ENCODE results near the gene CWC25. TPM values are rescaled to one million over a fixed set of nuclear protein-coding genes. Genes with fewer than 3 reads are reported as not detected.

CWC25 gene
- total and polyA plus RNA-seq, 9 of the 15 experiments (the other 6 are each of a cell fraction or from before 2014, with no cell fraction given): 16.5 to 27.4 (median 23.0) TPM

- TF ChIP-seq, protein P1, sequence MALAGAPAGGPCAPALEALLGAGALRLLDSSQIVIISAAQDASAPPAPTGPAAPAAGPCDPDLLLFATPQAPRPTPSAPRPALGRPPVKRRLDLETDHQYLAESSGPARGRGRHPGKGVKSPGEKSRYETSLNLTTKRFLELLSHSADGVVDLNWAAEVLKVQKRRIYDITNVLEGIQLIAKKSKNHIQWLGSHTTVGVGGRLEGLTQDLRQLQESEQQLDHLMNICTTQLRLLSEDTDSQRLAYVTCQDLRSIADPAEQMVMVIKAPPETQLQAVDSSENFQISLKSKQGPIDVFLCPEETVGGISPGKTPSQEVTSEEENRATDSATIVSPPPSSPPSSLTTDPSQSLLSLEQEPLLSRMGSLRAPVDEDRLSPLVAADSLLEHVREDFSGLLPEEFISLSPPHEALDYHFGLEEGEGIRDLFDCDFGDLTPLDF (CRISPR knock-in tag; IDR thresholded peaks at IDR 0.05): peak; percentile 80
- TF ChIP-seq USF2 (CRISPR knock-in tag; IDR thresholded peaks at IDR 0.05) (peak; percentile 81), ESRRA (IDR thresholded peaks at IDR 0.05; ENCODE audit: borderline replicate concordance, low read depth) (peak; percentile 61; the same call in 1 of the 2 replicates), TARDBP (IDR thresholded peaks at IDR 0.05) (0 out of 2 replicates have a peak, but pooled peaks have one; percentile 31)
- TF ChIP-seq, protein P2, sequence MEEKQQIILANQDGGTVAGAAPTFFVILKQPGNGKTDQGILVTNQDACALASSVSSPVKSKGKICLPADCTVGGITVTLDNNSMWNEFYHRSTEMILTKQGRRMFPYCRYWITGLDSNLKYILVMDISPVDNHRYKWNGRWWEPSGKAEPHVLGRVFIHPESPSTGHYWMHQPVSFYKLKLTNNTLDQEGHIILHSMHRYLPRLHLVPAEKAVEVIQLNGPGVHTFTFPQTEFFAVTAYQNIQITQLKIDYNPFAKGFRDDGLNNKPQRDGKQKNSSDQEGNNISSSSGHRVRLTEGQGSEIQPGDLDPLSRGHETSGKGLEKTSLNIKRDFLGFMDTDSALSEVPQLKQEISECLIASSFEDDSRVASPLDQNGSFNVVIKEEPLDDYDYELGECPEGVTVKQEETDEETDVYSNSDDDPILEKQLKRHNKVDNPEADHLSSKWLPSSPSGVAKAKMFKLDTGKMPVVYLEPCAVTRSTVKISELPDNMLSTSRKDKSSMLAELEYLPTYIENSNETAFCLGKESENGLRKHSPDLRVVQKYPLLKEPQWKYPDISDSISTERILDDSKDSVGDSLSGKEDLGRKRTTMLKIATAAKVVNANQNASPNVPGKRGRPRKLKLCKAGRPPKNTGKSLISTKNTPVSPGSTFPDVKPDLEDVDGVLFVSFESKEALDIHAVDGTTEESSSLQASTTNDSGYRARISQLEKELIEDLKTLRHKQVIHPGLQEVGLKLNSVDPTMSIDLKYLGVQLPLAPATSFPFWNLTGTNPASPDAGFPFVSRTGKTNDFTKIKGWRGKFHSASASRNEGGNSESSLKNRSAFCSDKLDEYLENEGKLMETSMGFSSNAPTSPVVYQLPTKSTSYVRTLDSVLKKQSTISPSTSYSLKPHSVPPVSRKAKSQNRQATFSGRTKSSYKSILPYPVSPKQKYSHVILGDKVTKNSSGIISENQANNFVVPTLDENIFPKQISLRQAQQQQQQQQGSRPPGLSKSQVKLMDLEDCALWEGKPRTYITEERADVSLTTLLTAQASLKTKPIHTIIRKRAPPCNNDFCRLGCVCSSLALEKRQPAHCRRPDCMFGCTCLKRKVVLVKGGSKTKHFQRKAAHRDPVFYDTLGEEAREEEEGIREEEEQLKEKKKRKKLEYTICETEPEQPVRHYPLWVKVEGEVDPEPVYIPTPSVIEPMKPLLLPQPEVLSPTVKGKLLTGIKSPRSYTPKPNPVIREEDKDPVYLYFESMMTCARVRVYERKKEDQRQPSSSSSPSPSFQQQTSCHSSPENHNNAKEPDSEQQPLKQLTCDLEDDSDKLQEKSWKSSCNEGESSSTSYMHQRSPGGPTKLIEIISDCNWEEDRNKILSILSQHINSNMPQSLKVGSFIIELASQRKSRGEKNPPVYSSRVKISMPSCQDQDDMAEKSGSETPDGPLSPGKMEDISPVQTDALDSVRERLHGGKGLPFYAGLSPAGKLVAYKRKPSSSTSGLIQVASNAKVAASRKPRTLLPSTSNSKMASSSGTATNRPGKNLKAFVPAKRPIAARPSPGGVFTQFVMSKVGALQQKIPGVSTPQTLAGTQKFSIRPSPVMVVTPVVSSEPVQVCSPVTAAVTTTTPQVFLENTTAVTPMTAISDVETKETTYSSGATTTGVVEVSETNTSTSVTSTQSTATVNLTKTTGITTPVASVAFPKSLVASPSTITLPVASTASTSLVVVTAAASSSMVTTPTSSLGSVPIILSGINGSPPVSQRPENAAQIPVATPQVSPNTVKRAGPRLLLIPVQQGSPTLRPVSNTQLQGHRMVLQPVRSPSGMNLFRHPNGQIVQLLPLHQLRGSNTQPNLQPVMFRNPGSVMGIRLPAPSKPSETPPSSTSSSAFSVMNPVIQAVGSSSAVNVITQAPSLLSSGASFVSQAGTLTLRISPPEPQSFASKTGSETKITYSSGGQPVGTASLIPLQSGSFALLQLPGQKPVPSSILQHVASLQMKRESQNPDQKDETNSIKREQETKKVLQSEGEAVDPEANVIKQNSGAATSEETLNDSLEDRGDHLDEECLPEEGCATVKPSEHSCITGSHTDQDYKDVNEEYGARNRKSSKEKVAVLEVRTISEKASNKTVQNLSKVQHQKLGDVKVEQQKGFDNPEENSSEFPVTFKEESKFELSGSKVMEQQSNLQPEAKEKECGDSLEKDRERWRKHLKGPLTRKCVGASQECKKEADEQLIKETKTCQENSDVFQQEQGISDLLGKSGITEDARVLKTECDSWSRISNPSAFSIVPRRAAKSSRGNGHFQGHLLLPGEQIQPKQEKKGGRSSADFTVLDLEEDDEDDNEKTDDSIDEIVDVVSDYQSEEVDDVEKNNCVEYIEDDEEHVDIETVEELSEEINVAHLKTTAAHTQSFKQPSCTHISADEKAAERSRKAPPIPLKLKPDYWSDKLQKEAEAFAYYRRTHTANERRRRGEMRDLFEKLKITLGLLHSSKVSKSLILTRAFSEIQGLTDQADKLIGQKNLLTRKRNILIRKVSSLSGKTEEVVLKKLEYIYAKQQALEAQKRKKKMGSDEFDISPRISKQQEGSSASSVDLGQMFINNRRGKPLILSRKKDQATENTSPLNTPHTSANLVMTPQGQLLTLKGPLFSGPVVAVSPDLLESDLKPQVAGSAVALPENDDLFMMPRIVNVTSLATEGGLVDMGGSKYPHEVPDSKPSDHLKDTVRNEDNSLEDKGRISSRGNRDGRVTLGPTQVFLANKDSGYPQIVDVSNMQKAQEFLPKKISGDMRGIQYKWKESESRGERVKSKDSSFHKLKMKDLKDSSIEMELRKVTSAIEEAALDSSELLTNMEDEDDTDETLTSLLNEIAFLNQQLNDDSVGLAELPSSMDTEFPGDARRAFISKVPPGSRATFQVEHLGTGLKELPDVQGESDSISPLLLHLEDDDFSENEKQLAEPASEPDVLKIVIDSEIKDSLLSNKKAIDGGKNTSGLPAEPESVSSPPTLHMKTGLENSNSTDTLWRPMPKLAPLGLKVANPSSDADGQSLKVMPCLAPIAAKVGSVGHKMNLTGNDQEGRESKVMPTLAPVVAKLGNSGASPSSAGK (IDR thresholded peaks at IDR 0.05): peak; percentile 69
- TF ChIP-seq, protein P3, sequence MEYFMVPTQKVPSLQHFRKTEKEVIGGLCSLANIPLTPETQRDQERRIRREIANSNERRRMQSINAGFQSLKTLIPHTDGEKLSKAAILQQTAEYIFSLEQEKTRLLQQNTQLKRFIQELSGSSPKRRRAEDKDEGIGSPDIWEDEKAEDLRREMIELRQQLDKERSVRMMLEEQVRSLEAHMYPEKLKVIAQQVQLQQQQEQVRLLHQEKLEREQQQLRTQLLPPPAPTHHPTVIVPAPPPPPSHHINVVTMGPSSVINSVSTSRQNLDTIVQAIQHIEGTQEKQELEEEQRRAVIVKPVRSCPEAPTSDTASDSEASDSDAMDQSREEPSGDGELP (CRISPR knock-in tag; IDR thresholded peaks at IDR 0.05; ENCODE audit: borderline replicate concordance): peak; percentile 89
- TF ChIP-seq, protein P4, sequence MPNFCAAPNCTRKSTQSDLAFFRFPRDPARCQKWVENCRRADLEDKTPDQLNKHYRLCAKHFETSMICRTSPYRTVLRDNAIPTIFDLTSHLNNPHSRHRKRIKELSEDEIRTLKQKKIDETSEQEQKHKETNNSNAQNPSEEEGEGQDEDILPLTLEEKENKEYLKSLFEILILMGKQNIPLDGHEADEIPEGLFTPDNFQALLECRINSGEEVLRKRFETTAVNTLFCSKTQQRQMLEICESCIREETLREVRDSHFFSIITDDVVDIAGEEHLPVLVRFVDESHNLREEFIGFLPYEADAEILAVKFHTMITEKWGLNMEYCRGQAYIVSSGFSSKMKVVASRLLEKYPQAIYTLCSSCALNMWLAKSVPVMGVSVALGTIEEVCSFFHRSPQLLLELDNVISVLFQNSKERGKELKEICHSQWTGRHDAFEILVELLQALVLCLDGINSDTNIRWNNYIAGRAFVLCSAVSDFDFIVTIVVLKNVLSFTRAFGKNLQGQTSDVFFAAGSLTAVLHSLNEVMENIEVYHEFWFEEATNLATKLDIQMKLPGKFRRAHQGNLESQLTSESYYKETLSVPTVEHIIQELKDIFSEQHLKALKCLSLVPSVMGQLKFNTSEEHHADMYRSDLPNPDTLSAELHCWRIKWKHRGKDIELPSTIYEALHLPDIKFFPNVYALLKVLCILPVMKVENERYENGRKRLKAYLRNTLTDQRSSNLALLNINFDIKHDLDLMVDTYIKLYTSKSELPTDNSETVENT (CRISPR knock-in tag; IDR thresholded peaks at IDR 0.05): 0 out of 2 replicates have a peak, but pooled peaks have one; percentile 27
Measured at GRCh38 chr17:38752308-38753070, 72.6 kb downstream of the CWC25 start, which contains the start of gene PSMB3 (continued).

Data from K562 (cell line).